OCI-M2 (cell line): Measurements from ENCODE around the gene SPINK5.

ENCODE experiments used
- DNase-seq: peaks from one replicate; lab custom pipeline; 2025; ENCODE audit not compliant: unreplicated experiment; lab: John Stamatoyannopoulos, UW

The SPINK5 gene

DNA sequence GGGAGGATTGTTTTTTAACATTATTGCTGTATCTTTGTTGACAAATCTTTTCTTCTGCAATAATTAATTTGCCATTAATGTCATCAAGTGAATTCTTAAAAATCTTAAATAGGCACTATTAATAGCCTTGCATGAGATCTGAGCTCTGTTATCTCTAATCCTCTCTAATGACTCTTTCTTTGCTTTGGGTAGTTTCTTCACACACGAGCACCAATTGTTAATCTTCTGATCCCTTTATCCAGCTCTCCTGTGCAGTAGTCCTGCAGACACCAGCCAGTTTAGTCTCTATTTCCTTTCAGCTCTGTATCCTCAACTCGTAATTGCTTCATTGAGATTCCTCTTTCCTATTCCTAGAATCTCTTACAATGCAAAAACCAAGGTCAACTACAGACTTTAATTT lies 112.7 kb downstream of the SPINK5 start:
- DNase-seq = no peak

DNA sequence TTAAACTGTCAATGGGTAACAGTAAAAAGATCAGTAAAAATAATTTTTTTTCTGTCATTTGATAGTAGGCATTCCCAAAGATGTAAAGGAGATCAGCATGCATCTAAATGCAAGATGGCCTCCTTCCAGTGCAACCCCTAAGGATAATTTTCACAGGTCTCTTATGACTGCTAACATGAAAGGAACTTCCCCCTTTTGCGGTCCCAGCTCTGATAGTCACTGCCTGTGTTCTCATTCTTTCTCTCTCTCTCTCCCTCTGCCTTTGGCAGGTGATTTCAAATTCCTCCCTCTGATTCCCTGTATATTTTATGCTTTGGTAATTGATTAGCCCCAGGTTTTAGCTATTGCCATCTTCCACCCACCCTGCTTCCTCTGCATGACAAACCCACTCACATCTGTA lies 113.4 kb downstream of the SPINK5 start:
- DNase-seq = no peak

DNA sequence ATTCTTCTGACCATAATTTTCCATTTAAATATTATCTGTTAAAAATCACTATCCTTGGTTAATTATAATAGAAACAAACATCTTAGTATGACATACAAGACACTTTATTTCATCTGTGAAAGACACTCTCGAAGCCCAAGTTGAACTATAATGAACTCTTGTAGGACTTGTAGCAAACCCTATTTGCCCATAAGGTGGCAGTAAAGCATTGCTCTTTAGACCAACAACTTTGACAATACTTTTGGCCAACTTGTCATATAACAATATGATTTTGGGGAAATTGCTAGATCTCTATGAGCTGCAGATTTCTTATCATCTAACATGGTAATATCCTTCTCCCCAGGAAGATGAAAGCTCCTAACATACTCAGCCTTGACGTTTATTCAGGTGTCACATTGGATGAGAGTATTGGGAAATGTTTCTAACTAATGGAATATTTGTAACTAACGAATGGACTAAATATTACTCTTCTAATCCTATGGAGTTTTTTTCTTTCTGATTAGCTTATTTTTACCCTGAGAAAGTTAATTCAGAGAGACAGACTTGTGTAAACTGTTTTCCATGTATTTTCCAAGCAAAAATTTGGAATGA lies 115.5 kb downstream of the SPINK5 start:
- DNase-seq = no peak

DNA sequence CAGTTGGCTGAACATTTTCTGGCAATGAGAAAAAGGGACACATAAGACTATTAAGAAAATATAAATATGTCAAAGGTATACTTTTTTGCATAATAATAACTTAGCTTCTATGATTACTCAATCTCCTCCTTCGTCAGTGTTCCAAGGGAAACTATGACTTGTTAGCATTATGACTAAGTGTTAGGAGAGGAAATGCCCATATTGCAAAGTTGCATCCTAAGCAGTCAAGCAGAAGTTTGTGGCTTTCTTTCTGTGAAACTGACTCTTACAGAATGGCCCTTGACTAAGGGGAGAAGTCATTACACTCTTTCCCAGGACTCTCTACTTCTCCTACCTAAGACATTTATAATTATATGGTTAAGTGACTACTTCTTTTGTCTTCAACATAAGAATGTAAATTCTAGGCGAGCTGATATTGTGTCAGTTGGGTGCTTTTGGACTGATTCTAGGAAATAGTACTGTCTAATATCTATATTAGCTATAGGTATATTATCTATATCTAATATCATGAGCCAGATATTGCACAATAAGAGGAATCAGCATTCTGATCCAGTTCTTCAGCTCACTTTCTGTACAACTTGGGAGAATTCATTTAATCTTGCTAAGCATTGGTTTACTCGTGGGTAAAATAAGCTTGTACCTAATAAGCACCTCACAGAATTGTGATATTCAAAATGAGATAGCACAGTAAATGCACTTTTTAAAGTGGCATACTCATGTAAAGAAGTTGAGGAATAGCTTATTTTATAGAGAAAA lies 122.6 kb downstream of the SPINK5 start:
- DNase-seq = no peak
